ENCODE measurements around the gene ZCCHC14. TPM values are rescaled to one million over a fixed set of nuclear protein-coding genes. Genes with fewer than 3 reads are reported as not detected.
"Not testable (repeated sequence)": the region's sequence is repeated elsewhere in the genome, so short reads cannot be mapped to it uniquely, and the experiment has no call there.

ZCCHC14 gene
- total RNA-seq, 1 donor from 2014 or later, result 42.4 TPM

GRCh38 chr16:87502308-87502969, 9.6 kb upstream of the ZCCHC14 start:
- Mint-ChIP-seq H3K36me3 (ENCODE audit: insufficient read depth) (no peaks in the 10 kb centered on the region), H3K27me3 (no peaks in the 10 kb centered on the region), H3K9me3 (ENCODE audit: low read depth) (no peaks in the 10 kb centered on the region), H3K4me3 (ENCODE audit: low read depth) (no peak overlapping the region), H3K27ac (no peak overlapping the region), H3K4me1 (ENCODE audit: low read depth) (peaks cover 8% of the 10 kb centered on the region)
- DNase-seq (ENCODE audit: low spot score, unreplicated experiment), result no peak
- TF ChIP-seq CTCF (IDR thresholded peaks at IDR 0.05; ENCODE audit: unreplicated experiment), result no peak

GRCh38 chr16:87501117-87501516, 8.3 kb upstream of the ZCCHC14 start:
- Mint-ChIP-seq H3K9me3 (ENCODE audit: low read depth) (no peaks in the 10 kb centered on the region), H3K27me3 (no peaks in the 10 kb centered on the region), H3K4me1 (ENCODE audit: low read depth) (peaks cover 2% of the 10 kb centered on the region), H3K4me3 (ENCODE audit: low read depth) (no peak overlapping the region), H3K36me3 (ENCODE audit: insufficient read depth) (no peaks in the 10 kb centered on the region), H3K27ac (no peak overlapping the region)
- no peak for DNase-seq (ENCODE audit: low spot score, unreplicated experiment)
- TF ChIP-seq CTCF (IDR thresholded peaks at IDR 0.05; ENCODE audit: unreplicated experiment), result no peak

- H3K27me3 Mint-ChIP-seq, result no peaks in the 10 kb centered on the region
- no peaks in the 10 kb centered on the region for H3K9me3 Mint-ChIP-seq (ENCODE audit: low read depth)
- no peaks in the 10 kb centered on the region for H3K36me3 Mint-ChIP-seq (ENCODE audit: insufficient read depth)
- H3K4me1 Mint-ChIP-seq (ENCODE audit: low read depth), result no peaks in the 10 kb centered on the region
- no peak overlapping the region for H3K4me3 Mint-ChIP-seq (ENCODE audit: low read depth)
- no peak for DNase-seq (ENCODE audit: low spot score, unreplicated experiment)
- no peak overlapping the region for H3K27ac Mint-ChIP-seq
- no peak for TF ChIP-seq CTCF (IDR thresholded peaks at IDR 0.05; ENCODE audit: unreplicated experiment)
These were observed 6.3 kb upstream of the ZCCHC14 start for GRCh38 chr16:87499189-87499486.

GRCh38 chr16:87498324-87499188, 5.7 kb upstream of the ZCCHC14 start:
- Mint-ChIP-seq H3K27ac (no peak overlapping the region), H3K27me3 (no peaks in the 10 kb centered on the region), H3K9me3 (ENCODE audit: low read depth) (no peaks in the 10 kb centered on the region), H3K36me3 (ENCODE audit: insufficient read depth) (no peaks in the 10 kb centered on the region), H3K4me3 (ENCODE audit: low read depth) (no peak overlapping the region), H3K4me1 (ENCODE audit: low read depth) (peaks cover 2% of the 10 kb centered on the region)
- no peak for DNase-seq (ENCODE audit: low spot score, unreplicated experiment)
- no peak for TF ChIP-seq CTCF (IDR thresholded peaks at IDR 0.05; ENCODE audit: unreplicated experiment)

- not testable (repeated sequence) for H3K4me1 Mint-ChIP-seq (ENCODE audit: low read depth); DNase-seq (ENCODE audit: low spot score, unreplicated experiment); H3K9me3 Mint-ChIP-seq (ENCODE audit: low read depth); H3K36me3 Mint-ChIP-seq (ENCODE audit: insufficient read depth); H3K27me3 Mint-ChIP-seq; H3K4me3 Mint-ChIP-seq (ENCODE audit: low read depth); H3K27ac Mint-ChIP-seq
These were observed 5.0 kb upstream of the ZCCHC14 start for GRCh38 chr16:87497767-87498290.

GRCh38 chr16:87497023-87497766, 4.4 kb upstream of the ZCCHC14 start:
- not testable (repeated sequence) for H3K27me3 Mint-ChIP-seq; H3K4me3 Mint-ChIP-seq (ENCODE audit: low read depth); H3K27ac Mint-ChIP-seq; H3K9me3 Mint-ChIP-seq (ENCODE audit: low read depth); DNase-seq (ENCODE audit: low spot score, unreplicated experiment); H3K4me1 Mint-ChIP-seq (ENCODE audit: low read depth); H3K36me3 Mint-ChIP-seq (ENCODE audit: insufficient read depth)

Data from progenitor cell of endocrine pancreas (in vitro differentiated cells).